Skeletal muscle tissue (tissue), 4 donors: ENCODE results near the gene SEM1. TPM values are rescaled to one million over a fixed set of nuclear protein-coding genes. Genes with fewer than 3 reads are reported as not detected.
"Not testable (repeated sequence)": the region's sequence is repeated elsewhere in the genome, so short reads cannot be mapped to it uniquely, and the experiment has no call there.

ENCODE experiments used
- H3K27ac ChIP-seq: one replicate; pipeline ENCODE4 v1.7.0; 2013; ENCODE audit warnings: mild to moderate bottlenecking, low read depth, low read length, inconsistent platforms
- H3K27me3 ChIP-seq, 3 donors: one replicate each; pipeline ENCODE4 v1.7.0; 2013; ENCODE audit warnings: low read length in 3 of 3; ENCODE audit not compliant: control insufficient read depth in 3 of 3, insufficient read depth in 3 of 3
- H3K36me3 ChIP-seq, 3 donors: one replicate each; pipeline ENCODE4 v1.7.0; 2013; ENCODE audit warnings: low read length in 3 of 3; ENCODE audit not compliant: control insufficient read depth in 3 of 3, insufficient read depth in 3 of 3
- H3K4me1 ChIP-seq, 3 donors: one replicate each; pipeline ENCODE4 v1.7.0; 2013; ENCODE audit warnings: low read length in 3 of 3, mild to moderate bottlenecking in 3 of 3; ENCODE audit not compliant: control insufficient read depth in 3 of 3, insufficient read depth in 3 of 3
- H3K4me3 ChIP-seq, 3 donors: one replicate each; pipeline ENCODE4 v1.7.0; 2013; ENCODE audit warnings: low read length in 3 of 3
- H3K9ac ChIP-seq, 3 donors: one replicate each; pipeline ENCODE4 v1.7.0; 2013; ENCODE audit warnings: low read length in 3 of 3, mild to moderate bottlenecking in 3 of 3, moderate library complexity in 2 of 3, low read depth in 1 of 3
- H3K9me3 ChIP-seq, 3 donors: one replicate each; pipeline ENCODE4 v1.7.0; 2013; ENCODE audit warnings: low read length in 3 of 3; ENCODE audit not compliant: control insufficient read depth in 3 of 3
- total RNA-seq: library from RNA; depleted of rRNA; stranded (reverse); fragments of >200 nt; gene quantifications from one replicate; pipeline ENCODE4 v1.2.3, GENCODE V29; 2014
- donor health status: Osteomylitis.

Gene SEM1
- 23.5 TPM for total RNA-seq

DNA sequence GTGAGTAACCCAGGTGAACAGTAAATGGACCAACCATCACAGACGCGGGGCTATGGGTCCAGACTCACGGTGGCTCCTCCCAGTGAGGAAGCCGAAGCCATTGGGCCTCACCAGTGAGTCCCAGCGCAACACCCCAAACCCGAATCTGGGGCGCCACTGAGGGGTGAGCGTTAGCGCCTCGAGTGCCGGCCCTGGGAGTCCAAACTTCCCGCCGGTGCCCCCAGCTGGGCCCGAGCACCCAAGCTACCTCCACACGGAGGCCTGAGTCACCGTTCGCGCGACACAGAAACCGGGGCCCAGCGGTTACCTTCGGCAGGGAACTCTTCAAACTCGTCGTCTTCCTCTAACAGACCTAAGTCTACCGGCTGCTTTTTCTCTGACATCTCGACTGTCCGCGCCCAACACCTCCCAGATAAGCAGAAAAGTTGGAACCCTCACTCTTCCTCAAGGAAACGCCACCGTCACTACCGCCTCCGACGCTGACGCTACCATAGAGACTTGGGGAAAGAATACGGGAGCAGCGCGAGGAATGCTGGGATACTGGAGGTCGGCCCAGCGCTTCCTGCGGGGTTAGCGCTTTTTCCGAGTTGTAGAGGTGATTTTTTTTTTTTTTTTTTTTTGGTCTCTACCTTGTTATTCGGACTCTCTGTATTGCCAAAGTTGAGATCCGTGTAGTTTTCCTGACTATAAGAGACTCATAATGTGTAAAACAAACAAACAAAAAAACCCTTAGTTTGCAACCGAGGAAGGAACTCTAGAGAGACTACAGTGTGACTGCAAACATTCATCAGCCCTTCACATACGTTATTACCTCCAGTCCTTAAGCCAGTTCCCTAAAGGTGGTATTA is at the start of gene SEM1:
Gene SEM1 (minus strand): TSS at position 466 of the 848 bp plus-strand sequence. CDS start 83 bp downstream, at position 383.
- peak within 1 kb of the TSS; percentile 90 to 97 (median 93) for H3K9ac ChIP-seq
- H3K36me3 ChIP-seq: peaks cover 0 to 4% (median 0%) of the 10 kb centered on the region in 3 donors
- peaks cover 0 to 2% (median 0%) of the 10 kb centered on the region in 3 donors for H3K9me3 ChIP-seq
- H3K4me3 ChIP-seq: peak within 1 kb of the TSS; percentile 90 to 97 (median 93)
- H3K4me1 ChIP-seq: peaks cover 14 to 25% (median 15%) of the 10 kb centered on the region in 3 donors
- H3K27me3 ChIP-seq: no peaks in the 10 kb centered on the region
- H3K27ac ChIP-seq: peak within 1 kb of the TSS; percentile 94

DNA sequence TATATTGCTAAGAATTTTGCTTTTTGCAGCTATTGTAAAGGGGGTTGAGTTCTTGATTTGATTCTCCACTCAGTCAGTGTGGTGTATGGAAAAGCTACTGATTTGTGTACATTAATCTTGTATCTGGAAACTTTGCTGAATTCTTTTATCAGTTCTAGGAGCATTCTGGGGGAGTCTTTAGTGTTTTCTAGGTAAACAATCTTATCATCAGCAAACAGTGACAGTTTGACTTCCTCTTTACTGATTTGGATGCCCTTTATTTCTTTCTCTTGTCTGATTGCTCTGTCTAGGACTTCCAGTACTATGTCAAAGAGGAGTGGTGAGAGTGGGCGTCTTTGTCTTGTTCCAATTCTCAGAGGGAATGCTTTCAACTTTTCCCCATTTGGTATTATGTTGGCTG is 48.2 kb upstream of the SEM1 start:
- H3K27ac ChIP-seq, H3K9me3 ChIP-seq, H3K9ac ChIP-seq, H3K27me3 ChIP-seq, H3K4me3 ChIP-seq, H3K36me3 ChIP-seq, H3K4me1 ChIP-seq: not testable (repeated sequence)

DNA sequence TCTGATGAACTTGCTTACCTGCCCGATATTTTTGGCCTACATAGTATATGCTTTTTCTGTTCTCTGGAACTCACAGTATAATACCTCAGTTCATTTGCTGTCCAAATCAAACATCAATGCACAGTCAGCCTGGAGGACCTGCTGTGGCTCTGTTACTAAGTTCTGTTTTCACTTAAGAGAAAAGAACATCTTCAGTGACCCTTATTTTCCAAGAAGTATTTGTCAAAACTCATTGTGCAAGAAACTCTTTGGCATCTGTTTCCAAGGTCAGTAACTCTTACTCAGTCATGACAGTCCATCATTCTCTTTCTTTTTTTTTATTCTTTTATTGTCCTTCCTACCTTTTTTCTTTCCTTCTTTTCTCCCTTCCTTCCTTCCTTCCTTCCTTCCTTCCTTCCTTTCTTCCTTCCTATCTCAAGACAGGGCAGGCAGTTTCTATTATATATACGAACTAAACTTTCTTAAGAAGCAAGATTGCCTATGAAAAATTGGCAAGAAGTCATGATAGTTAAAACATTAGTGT is 37.8 kb upstream of the SEM1 start:
- no peaks in the 10 kb centered on the region for H3K4me1 ChIP-seq
- H3K9ac ChIP-seq: no peak overlapping the region
- H3K27me3 ChIP-seq: peaks cover 0 to 6% (median 0%) of the 10 kb centered on the region in 3 donors
- H3K9me3 ChIP-seq: no peaks in the 10 kb centered on the region
- no peaks in the 10 kb centered on the region for H3K36me3 ChIP-seq
- no peak overlapping the region for H3K27ac ChIP-seq
- no peak overlapping the region for H3K4me3 ChIP-seq

DNA sequence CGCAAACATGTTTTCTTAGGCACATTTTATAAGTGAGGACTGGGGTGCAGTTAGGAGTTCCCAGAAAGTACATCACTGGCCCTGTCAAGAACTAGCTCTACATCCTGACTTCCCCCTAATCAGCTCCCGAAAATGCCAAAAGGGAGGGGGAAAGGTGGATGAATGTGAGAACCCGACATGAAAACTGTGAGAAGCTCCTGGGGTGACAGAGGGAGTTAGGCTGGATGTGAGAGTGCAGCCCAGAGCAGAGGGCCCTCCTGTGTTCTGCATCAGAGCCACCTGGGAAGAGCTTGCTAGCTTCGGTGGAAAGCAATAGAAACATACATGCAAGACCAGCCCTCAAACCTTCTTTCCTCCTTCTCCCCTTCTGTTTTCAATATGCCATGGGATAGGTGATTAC is 30.5 kb upstream of the SEM1 start:
- H3K9ac ChIP-seq: no peak overlapping the region
- peaks cover 4 to 6% (median 5%) of the 10 kb centered on the region in 3 donors for H3K27me3 ChIP-seq
- no peak overlapping the region for H3K4me3 ChIP-seq
- H3K27ac ChIP-seq: no peak overlapping the region
- H3K9me3 ChIP-seq: no peaks in the 10 kb centered on the region
- no peaks in the 10 kb centered on the region for H3K36me3 ChIP-seq
- H3K4me1 ChIP-seq: no peaks in the 10 kb centered on the region

DNA sequence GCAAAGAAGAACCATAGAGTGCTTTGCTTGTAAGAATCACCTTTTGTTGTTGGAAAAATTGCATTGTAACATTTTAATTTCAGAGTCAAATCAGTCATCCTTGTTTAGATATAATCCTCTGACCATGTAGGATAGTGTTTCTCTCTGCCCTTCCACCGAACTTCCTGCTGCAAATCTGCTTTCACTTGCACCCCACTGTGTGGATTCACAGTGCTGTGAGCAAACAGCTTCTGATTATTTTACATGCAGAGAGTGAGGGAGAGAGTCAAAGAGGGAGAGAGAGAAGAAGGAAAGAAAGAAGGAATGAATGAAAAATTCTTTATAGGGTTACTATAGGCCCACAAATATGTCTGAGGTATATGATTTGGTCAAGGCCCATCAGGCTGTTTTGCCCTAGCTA is 30.0 kb upstream of the SEM1 start:
- Histone ChIP-seq H3K36me3 (no peaks in the 10 kb centered on the region), H3K4me3 (no peak overlapping the region), H3K9me3 (no peaks in the 10 kb centered on the region), H3K9ac (no peak overlapping the region), H3K27me3 (peaks cover 4 to 6% (median 5%) of the 10 kb centered on the region in 3 donors), H3K4me1 (no peaks in the 10 kb centered on the region), H3K27ac (no peak overlapping the region)

DNA sequence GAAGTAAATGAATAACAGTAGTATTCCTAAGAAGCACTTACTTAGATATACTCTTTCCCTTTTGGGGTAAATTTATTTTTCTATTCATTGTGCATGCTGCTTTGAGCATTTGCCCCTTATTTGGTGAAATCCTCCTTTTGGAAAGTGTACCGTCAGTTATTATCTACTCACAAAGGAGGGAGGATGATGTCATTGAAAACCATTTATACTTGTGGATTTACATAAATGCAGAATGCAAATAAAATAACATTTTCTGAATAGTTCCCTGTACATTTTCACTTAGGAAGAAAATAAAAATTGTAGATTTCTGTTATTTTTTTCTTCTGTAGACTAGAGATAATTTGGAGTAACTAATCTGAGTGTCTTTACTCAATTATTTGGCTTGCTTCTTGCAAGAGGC is 29.5 kb upstream of the SEM1 start:
- no peak overlapping the region for H3K4me3 ChIP-seq
- peaks cover 4 to 6% (median 5%) of the 10 kb centered on the region in 3 donors for H3K27me3 ChIP-seq
- no peaks in the 10 kb centered on the region for H3K4me1 ChIP-seq
- no peak overlapping the region for H3K27ac ChIP-seq
- H3K36me3 ChIP-seq: no peaks in the 10 kb centered on the region
- H3K9me3 ChIP-seq: no peaks in the 10 kb centered on the region
- H3K9ac ChIP-seq: no peak overlapping the region

DNA sequence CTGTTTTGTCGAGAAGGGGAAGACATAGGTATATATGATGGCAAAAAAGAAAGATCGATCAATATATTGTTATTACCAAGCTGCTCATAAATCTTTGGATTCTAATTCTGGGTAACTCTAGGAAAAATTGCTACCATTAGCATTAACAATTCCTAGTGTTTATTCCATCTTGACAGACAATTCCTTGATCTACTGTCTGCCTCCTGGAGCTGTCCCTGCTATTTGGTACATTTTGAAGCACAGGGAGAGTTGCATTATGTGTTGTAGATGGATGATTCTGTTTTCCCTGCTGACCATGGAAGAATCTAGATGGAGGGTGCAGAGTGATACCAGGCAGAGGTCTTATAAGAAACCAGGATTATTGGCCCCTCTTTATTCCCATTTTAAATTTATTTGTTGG is 29.1 kb upstream of the SEM1 start:
- Histone ChIP-seq H3K4me3 (no peak overlapping the region), H3K27ac (no peak overlapping the region), H3K4me1 (no peaks in the 10 kb centered on the region), H3K9ac (no peak overlapping the region), H3K36me3 (no peaks in the 10 kb centered on the region), H3K9me3 (no peaks in the 10 kb centered on the region), H3K27me3 (peaks cover 4 to 6% (median 5%) of the 10 kb centered on the region in 3 donors)

DNA sequence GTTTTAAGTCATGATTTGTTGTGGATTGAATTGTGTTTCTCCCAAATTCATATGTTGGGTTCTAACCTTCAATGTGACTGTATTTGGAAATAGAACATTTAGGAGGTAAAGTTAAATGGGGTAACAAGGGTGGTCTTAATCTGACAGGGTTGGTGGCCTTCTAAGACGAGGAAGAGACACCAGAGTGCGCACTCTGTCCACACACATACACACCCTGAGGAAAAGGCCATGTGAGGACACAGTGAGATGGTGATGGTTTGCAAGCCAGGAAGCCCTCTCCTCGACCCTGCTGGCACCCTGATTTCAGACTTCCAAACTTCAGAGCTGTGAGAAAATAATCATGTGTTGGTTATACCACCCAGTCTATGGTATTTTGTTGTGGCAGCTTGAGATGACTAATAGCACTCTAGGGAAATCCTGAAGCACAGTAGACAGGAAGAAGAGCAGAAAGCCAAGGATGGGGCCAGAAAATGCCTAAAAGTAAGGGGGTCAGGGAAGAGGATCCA is 28.0 kb upstream of the SEM1 start:
- no peak overlapping the region for H3K4me3 ChIP-seq
- peaks cover 0 to 5% (median 4%) of the 10 kb centered on the region in 3 donors for H3K27me3 ChIP-seq
- H3K9ac ChIP-seq: no peak overlapping the region
- no peaks in the 10 kb centered on the region for H3K4me1 ChIP-seq
- H3K9me3 ChIP-seq: no peaks in the 10 kb centered on the region
- H3K27ac ChIP-seq: no peak overlapping the region
- no peaks in the 10 kb centered on the region for H3K36me3 ChIP-seq

DNA sequence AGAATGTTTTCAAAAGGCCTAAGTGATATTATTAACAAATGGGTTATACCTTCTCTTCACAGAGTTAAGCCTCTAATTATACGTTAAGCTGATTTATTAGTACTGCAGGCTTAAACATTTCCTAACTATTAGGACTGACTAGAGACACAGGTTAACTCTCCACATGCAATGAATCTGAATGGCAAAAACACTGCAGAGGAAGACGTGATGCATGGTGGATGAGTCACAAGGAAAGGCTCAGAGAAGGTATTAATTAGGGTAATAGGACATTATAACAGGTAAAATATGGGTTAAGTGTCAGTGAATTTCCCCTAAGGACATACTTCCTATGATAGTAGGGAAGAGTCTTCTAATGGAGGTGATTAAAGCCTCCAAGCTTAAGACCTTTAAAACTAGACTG is 24.7 kb upstream of the SEM1 start:
- H3K9me3 ChIP-seq: no peaks in the 10 kb centered on the region
- no peaks in the 10 kb centered on the region for H3K4me1 ChIP-seq
- H3K36me3 ChIP-seq: no peaks in the 10 kb centered on the region
- H3K27me3 ChIP-seq: no peaks in the 10 kb centered on the region
- H3K4me3 ChIP-seq: no peak overlapping the region
- no peak overlapping the region for H3K9ac ChIP-seq
- no peak overlapping the region for H3K27ac ChIP-seq

DNA sequence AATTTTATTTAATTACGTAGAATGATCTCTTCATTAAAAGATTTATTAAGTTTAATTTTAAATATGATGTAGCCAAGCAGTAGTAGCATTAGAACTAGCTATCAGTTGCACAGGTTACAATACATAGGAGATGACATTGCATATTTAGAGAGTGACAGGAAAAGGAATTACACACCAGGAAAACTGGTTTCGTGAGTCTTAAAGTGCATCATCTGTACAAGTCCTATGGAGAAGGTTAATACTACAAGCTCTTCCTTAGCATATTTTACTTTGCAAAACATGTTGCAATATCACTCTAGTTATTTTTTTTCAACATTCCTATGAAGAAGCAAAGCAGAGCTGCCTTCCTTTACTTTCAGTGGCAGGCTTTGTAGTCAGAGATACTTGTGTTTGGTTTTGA is 20.2 kb upstream of the SEM1 start:
- Histone ChIP-seq H3K36me3 (no peaks in the 10 kb centered on the region), H3K9me3 (no peaks in the 10 kb centered on the region), H3K9ac (no peak overlapping the region), H3K4me3 (no peak overlapping the region), H3K4me1 (no peaks in the 10 kb centered on the region), H3K27ac (no peak overlapping the region), H3K27me3 (peaks cover 0 to 3% (median 0%) of the 10 kb centered on the region in 3 donors)
